ENCODE data around the gene NME9.

GRCh38 chr3:138338811-138339210, 9.2 kb upstream of the NME9 start:
- no peak for TF ChIP-seq POLR2AphosphoS5 (IDR thresholded peaks at IDR 0.05)
- no peak for TF ChIP-seq CTCF (IDR thresholded peaks at IDR 0.05)

Measured in esophagus muscularis mucosa (tissue), 3 donors.